H1 (cell line): ENCODE measurements around the gene TYRO3. TPM values are rescaled to one million over a fixed set of nuclear protein-coding genes. Genes with fewer than 3 reads are reported as not detected.

Experiments
- CREB1 ChIP-seq: IDR thresholded peaks from 2 replicates; pipeline ENCODE4 v1.6.1; 2012; ENCODE audit warnings: inconsistent platforms
- EP300 ChIP-seq, 2 experiments: IDR thresholded peaks; 1 replicate in 1 of 2; 2 replicates in 1 of 2; pipeline ENCODE4 v1.6.1; 2011 to 2012; ENCODE audit warnings: low read depth in 2 of 2, low read length in 2 of 2, mild to moderate bottlenecking in 2 of 2, borderline replicate concordance in 1 of 2, inconsistent platforms in 1 of 2, moderate library complexity in 1 of 2
- HDAC6 ChIP-seq: IDR thresholded peaks from one replicate; pipeline ENCODE4 v1.7.1; 2012; ENCODE audit warnings: low read depth, mild to moderate bottlenecking, inconsistent platforms, low read length, moderate library complexity
- TEAD4 ChIP-seq: IDR thresholded peaks from 2 replicates; pipeline ENCODE4 v1.6.1; 2012; ENCODE audit warnings: low read depth, low read length, inconsistent platforms, mixed read lengths
- polyA plus RNA-seq, 7 experiments: library from polyadenylated mRNA; depleted of rRNA in 3 of 7; stranded (reverse) in 5 of 7; unstranded in 2 of 7; fragments of >200 nt in 5 of 7; fragments of 200-250 nt in 2 of 7; gene quantifications; 1 replicate in 5 of 7; 2 replicates in 1 of 7; 4 replicates in 1 of 7; pipeline versions ENCODE4 v1.2.1 to v1.2.3, GENCODE V29; 2011 to 2013; ENCODE audit warnings: missing spikeins in 2 of 7, mixed read lengths in 2 of 7
- total RNA-seq: library from RNA; stranded (reverse); fragmentation: NEBNext Ultra II Directional; extraction: Animal tissue kit (Norgen Biotek cat#: 25700); gene quantifications from 2 replicates; pipeline ENCODE4 v1.2.1, GENCODE V29; 2021

Gene TYRO3
- total and polyA plus RNA-seq, 2 of the 8 experiments (the other 6 are each of a cell fraction or from before 2014, with no cell fraction given), result 82.7 to 98.8 TPM

GRCh38 chr15:41561777-41562145 is 2.7 kb downstream of the TYRO3 start (continued):
- TF ChIP-seq CREB1, result no peak
- TF ChIP-seq EP300 (IDR thresholded peaks at IDR 0.05; ENCODE audit: borderline replicate concordance in 1 of 2, low read depth in 2 of 2, low read length in 2 of 2), result no peak
- no peak for TF ChIP-seq TEAD4
- no peak for TF ChIP-seq HDAC6
